ENCODE results near the gene RPS8. TPM values are rescaled to one million over a fixed set of nuclear protein-coding genes. Genes with fewer than 3 reads are reported as not detected.
"Not testable (repeated sequence)": the region's sequence is repeated elsewhere in the genome, so short reads cannot be mapped to it uniquely, and the experiment has no call there.

Gene RPS8
- total RNA-seq, 5 donors from 2014 or later (not counting 1 experiment from before 2014, with no cell fraction given): 2,713 to 2,895 (median 2,873) TPM

DNA sequence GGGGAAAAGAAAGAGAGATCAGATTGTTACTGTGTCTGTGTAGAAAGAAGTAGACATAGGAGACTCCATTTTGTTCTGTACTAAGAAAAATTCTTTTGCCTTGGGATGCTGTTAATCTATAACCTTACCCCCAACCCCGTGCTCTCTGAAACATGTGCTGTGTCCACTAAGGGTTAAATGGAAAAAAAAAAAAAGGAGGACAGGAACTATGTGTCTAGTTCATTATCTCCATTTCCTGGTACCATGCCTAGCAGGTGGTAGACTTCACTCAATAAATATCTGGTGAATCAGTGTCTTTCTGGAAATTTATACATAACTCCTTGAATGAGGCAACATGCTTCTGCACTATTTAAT is 36.4 kb upstream of the RPS8 start:
- not testable (repeated sequence) for H3K36me3 ChIP-seq (ENCODE audit: control insufficient read depth in 2 of 2, extremely low read depth in 1 of 2, insufficient read depth in 1 of 2, low read length in 1 of 2); H3K27me3 Mint-ChIP-seq; H3K9me3 ChIP-seq; H3K27me3 ChIP-seq (replicated peaks in 1 of 2; ENCODE audit: control insufficient read depth in 2 of 2, extremely low read depth in 1 of 2, insufficient read depth in 2 of 2, low read length in 1 of 2); H3K9me3 Mint-ChIP-seq; DNase-seq; H3K36me3 Mint-ChIP-seq; ATAC-seq (replicated peaks in 1 of 4)
- peaks cover 17 to 18% (median 17%) of the 10 kb centered on the region in 3 donors for H3K4me1 Mint-ChIP-seq
- POLR2A ChIA-PET: interaction anchor here in 1 of 2 donors (0.7 kb wide), 1 partner anchor 846 kb away, joined by 5 read pairs; no protein-coding TSS in a partner anchor
- Histone ChIP-seq H3K27ac (ENCODE audit: low read length) (peak overlapping the region; percentile 84), H3K4me3 (ENCODE audit: control insufficient read depth in 1 of 2, extremely low read depth in 1 of 2, low read length in 1 of 2) (peak overlapping the region; percentile 79 to 86), H3K4me1 (ENCODE audit: control insufficient read depth in 1 of 2, extremely low read depth in 1 of 2, insufficient read depth in 2 of 2, low read length in 2 of 2) (peaks cover 5 to 13% of the 10 kb centered on the region in 2 experiments)
- peak overlapping the region; percentile 91 to 96 for H3K27ac Mint-ChIP-seq
- H3K4me3 Mint-ChIP-seq: peak overlapping the region; percentile 87 to 91 (median 90)
- WGBS (ENCODE audit: insufficient coverage): no CpG with 5 or more reads among the region's 1 CpG
- CTCF ChIA-PET: interaction anchor here in 1 of 2 donors (0.5 to 1.4 kb wide), 3 partner anchors 8 to 564 kb away, joined by 3 to 10 read pairs (median 3); partner anchors contain the start of gene RNU5D-1

DNA sequence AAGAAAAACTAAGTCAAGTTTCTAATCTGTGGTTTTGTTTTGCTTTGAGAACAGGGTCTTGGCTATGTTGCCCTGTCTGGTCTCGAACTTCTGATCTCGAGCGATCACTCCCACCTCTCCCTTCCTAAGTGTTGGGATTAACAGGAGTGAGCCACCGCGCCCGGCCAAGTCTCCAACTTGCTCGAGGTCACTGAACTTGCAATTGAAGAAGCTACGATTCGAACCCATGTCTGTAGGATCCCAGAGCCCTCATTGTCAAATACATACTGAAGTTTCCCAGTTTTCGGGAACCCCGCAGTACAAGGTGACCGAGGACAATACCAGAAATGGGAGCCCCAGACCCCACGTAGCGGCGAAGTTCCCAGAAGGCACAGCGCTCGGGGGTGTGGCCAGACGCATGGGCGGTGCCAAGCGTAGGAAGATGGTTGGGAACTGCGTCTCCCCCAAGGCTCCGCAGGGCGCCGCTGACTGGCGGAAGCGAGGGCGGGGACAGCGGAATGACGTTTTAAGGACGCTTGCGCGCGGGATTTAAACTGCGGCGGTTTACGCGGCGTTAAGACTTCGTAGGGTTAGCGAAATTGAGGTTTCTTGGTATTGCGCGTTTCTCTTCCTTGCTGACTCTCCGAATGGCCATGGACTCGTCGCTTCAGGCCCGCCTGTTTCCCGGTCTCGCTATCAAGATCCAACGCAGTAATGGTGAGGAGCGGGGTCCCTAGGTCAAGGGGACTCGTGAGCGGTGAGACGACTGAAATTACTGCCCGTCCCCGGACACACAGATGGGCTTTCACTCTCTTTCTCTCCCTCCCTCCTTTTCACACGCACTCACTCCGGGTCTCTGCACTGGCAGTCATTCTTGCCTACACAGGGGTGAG is 35.8 kb upstream of the RPS8 start, which contains the start of gene KIF2C:
Gene KIF2C, plus strand, starts transcription at position 531 of the 872 bp plus-strand sequence. Its CDS starts 96 bp downstream, at position 627.
- peaks cover 17 to 18% (median 17%) of the 10 kb centered on the region in 3 donors for H3K4me1 Mint-ChIP-seq
- WGBS (ENCODE audit: insufficient coverage): under 1% methylated on average over 55 of the region's 57 CpGs
- ATAC-seq (replicated peaks in 1 of 4) (peak; percentile 100), DNase-seq (peak; percentile 91 to 98 (median 94))
- H3K27ac ChIP-seq (ENCODE audit: low read length): peak within 1 kb of the TSS; percentile 84
- peaks cover 5 to 13% of the 10 kb centered on the region in 2 experiments for H3K4me1 ChIP-seq (ENCODE audit: control insufficient read depth in 1 of 2, extremely low read depth in 1 of 2, insufficient read depth in 2 of 2, low read length in 2 of 2)
- H3K4me3 Mint-ChIP-seq: peak within 1 kb of the TSS; percentile 87 to 91 (median 90)
- H3K9me3 Mint-ChIP-seq: no peaks in the 10 kb centered on the region
- peak within 1 kb of the TSS; percentile 79 to 86 for H3K4me3 ChIP-seq (ENCODE audit: control insufficient read depth in 1 of 2, extremely low read depth in 1 of 2, low read length in 1 of 2)
- H3K36me3 Mint-ChIP-seq: no peaks in the 10 kb centered on the region
- peak within 1 kb of the TSS; percentile 91 to 96 for H3K27ac Mint-ChIP-seq
- H3K9me3 ChIP-seq: no peaks in the 10 kb centered on the region
- H3K36me3 ChIP-seq (ENCODE audit: control insufficient read depth in 2 of 2, extremely low read depth in 1 of 2, insufficient read depth in 1 of 2, low read length in 1 of 2): no peaks in the 10 kb centered on the region
- no peaks in the 10 kb centered on the region for H3K27me3 Mint-ChIP-seq
- POLR2A ChIA-PET: interaction anchor here in 1 of 2 donors (0.5 to 0.7 kb wide), 2 partner anchors 564 to 845 kb away, joined by 5 to 7 read pairs; no protein-coding TSS in a partner anchor
- CTCF ChIA-PET: interaction anchor here (0.5 to 1.4 kb wide), 3 partner anchors 8 to 564 kb away, joined by 3 to 10 read pairs (median 3); partner anchors contain the start of gene RNU5D-1 (in 1 of the 2)
- peaks cover 0 to 6% of the 10 kb centered on the region in 2 experiments for H3K27me3 ChIP-seq (replicated peaks in 1 of 2; ENCODE audit: control insufficient read depth in 2 of 2, extremely low read depth in 1 of 2, insufficient read depth in 2 of 2, low read length in 1 of 2)

DNA sequence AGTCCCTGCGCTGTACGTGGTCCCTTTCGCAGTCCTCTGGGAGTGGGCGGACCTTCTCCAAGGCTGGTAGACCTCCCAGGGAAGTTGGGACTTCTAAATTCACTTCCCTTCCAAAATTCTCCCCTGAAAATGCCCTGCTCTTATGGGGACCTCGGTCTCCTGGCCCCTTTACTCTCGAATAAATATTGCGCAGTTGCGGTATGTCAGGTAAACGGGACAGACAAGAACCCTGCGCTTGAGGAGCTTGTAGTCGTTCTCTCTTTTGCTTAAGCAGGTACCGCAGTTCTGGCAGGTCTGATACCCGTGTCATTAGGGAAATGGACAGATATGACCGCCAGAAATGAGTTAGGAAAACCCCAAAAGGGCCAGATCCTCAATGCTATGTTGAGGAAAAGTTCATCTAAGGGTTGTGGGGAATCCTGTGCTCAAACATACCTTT is 35.1 kb upstream of the RPS8 start:
- Mint-ChIP-seq H3K4me1 (peaks cover 17 to 18% (median 17%) of the 10 kb centered on the region in 3 donors), H3K27ac (peak overlapping the region in 1 of 2 donors; percentile 96), H3K27me3 (no peaks in the 10 kb centered on the region), H3K36me3 (no peaks in the 10 kb centered on the region), H3K9me3 (no peaks in the 10 kb centered on the region), H3K4me3 (peak overlapping the region; percentile 87 to 91 (median 90))
- DNase-seq: no peak
- peak in 1 of 4 experiments; percentile 2 for ATAC-seq (replicated peaks in 1 of 4)
- Histone ChIP-seq H3K27ac (ENCODE audit: low read length) (peak overlapping the region; percentile 84), H3K4me3 (ENCODE audit: control insufficient read depth in 1 of 2, extremely low read depth in 1 of 2, low read length in 1 of 2) (peak overlapping the region; percentile 79 to 86), H3K36me3 (ENCODE audit: control insufficient read depth in 2 of 2, extremely low read depth in 1 of 2, insufficient read depth in 1 of 2, low read length in 1 of 2) (no peaks in the 10 kb centered on the region), H3K9me3 (no peaks in the 10 kb centered on the region), H3K4me1 (ENCODE audit: control insufficient read depth in 1 of 2, extremely low read depth in 1 of 2, insufficient read depth in 2 of 2, low read length in 2 of 2) (peaks cover 5 to 13% of the 10 kb centered on the region in 2 experiments), H3K27me3 (replicated peaks in 1 of 2; ENCODE audit: control insufficient read depth in 2 of 2, extremely low read depth in 1 of 2, insufficient read depth in 2 of 2, low read length in 1 of 2) (peaks cover 0 to 6% of the 10 kb centered on the region in 2 experiments)
- ChIA-PET POLR2A (interaction anchor here (0.7 kb wide), 2 partner anchors 18 to 69 kb away, joined by 5 to 7 read pairs; no protein-coding TSS in a partner anchor), CTCF (interaction anchor here (0.7 to 1.2 kb wide), 3 partner anchors 9 to 18 kb away, joined by 3 read pairs; partner anchors contain the start of gene RNU5D-1 (in 1 of the 2))
- WGBS (ENCODE audit: insufficient coverage): 4% methylated on average over 11 of the region's 14 CpGs

DNA sequence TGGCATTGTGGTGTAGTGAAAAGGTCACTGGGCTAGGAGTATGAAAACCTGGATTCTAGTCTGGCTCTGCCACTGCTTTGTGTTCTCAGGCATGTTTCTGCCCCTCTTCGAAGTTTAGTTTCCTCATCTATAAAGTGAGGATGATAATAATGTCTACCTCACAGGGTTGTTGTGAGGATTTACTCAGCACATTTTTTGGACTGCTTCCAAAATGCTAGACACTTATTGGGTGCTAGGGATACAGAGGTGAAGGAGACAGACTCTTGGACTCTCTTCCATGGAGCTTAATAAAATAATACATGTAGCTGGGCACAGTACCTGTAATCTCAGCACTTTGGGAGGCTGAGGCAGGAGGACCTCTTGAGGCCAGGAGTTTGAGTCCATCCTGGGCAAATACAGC is 32.1 kb upstream of the RPS8 start:
- Histone ChIP-seq H3K9me3 (no peaks in the 10 kb centered on the region), H3K27me3 (replicated peaks in 1 of 2; ENCODE audit: control insufficient read depth in 2 of 2, extremely low read depth in 1 of 2, insufficient read depth in 2 of 2, low read length in 1 of 2) (peaks cover 0 to 6% of the 10 kb centered on the region in 2 experiments), H3K4me1 (ENCODE audit: control insufficient read depth in 1 of 2, extremely low read depth in 1 of 2, insufficient read depth in 2 of 2, low read length in 2 of 2) (peaks cover 5 to 16% of the 10 kb centered on the region in 2 experiments), H3K27ac (ENCODE audit: low read length) (no peak overlapping the region), H3K36me3 (ENCODE audit: control insufficient read depth in 2 of 2, extremely low read depth in 1 of 2, insufficient read depth in 1 of 2, low read length in 1 of 2) (no peaks in the 10 kb centered on the region), H3K4me3 (ENCODE audit: control insufficient read depth in 1 of 2, extremely low read depth in 1 of 2, low read length in 1 of 2) (no peak overlapping the region)
- ChIA-PET POLR2A (interaction anchor here in 1 of 2 donors (0.8 kb wide), 1 partner anchor 14 kb away, joined by 4 read pairs; no protein-coding TSS in a partner anchor), CTCF (interaction anchor here (0.7 to 1.2 kb wide), 4 partner anchors 12 to 1605 kb away, joined by 3 to 4 read pairs (median 3); no protein-coding TSS in a partner anchor)
- Mint-ChIP-seq H3K27me3 (no peaks in the 10 kb centered on the region), H3K4me3 (no peak overlapping the region), H3K4me1 (peaks cover 18 to 23% (median 22%) of the 10 kb centered on the region in 3 donors), H3K9me3 (no peaks in the 10 kb centered on the region), H3K27ac (no peak overlapping the region), H3K36me3 (no peaks in the 10 kb centered on the region)
- no CpG with 5 or more reads among the region's 1 CpG for whole genome bisulfite sequencing (ENCODE audit: insufficient coverage)
- DNase-seq (no peak), ATAC-seq (replicated peaks in 1 of 4) (no peak)

DNA sequence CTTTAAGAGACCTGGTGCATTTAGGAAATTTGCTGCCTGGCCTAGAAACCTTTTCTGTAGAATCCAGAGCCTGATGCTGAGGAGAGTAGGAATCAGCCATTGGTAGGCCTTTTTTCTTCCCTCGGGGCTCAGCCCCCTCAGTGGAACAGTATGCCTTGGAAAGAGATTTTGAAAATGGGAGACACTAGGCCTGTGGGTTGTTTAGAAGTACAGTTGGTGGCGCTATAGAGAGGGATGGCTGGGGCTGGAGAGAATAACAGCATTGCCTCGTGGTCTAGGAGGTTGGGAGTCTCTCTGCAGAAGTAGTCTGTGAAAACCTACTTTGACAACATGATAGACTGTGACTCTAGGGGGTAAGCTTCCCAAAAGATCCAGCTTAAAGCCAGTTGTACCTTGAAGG is 27.5 kb upstream of the RPS8 start:
- ATAC-seq (replicated peaks in 1 of 4): no peak
- no peak overlapping the region for H3K27ac ChIP-seq (ENCODE audit: low read length)
- CTCF ChIA-PET: interaction anchor here (0.5 to 1.0 kb wide), 4 partner anchors 19 to 1825 kb away, joined by 3 to 5 read pairs (median 4); no protein-coding TSS in a partner anchor
- no peak overlapping the region for H3K27ac Mint-ChIP-seq
- H3K9me3 ChIP-seq: no peaks in the 10 kb centered on the region
- no peak for DNase-seq
- H3K4me1 ChIP-seq (ENCODE audit: control insufficient read depth in 1 of 2, extremely low read depth in 1 of 2, insufficient read depth in 2 of 2, low read length in 2 of 2): peaks cover 0 to 4% of the 10 kb centered on the region in 2 experiments
- 92% methylated on average over 2 of the region's 3 CpGs for WGBS (ENCODE audit: insufficient coverage)
- H3K4me1 Mint-ChIP-seq: peaks cover 0 to 6% (median 5%) of the 10 kb centered on the region in 3 donors
- POLR2A ChIA-PET: interaction anchor here (0.6 to 0.7 kb wide), 2 partner anchors 26 to 742 kb away, joined by 3 to 6 read pairs; no protein-coding TSS in a partner anchor
- H3K27me3 Mint-ChIP-seq: no peaks in the 10 kb centered on the region
- H3K36me3 Mint-ChIP-seq: no peaks in the 10 kb centered on the region
- H3K36me3 ChIP-seq (ENCODE audit: control insufficient read depth in 2 of 2, extremely low read depth in 1 of 2, insufficient read depth in 1 of 2, low read length in 1 of 2): no peaks in the 10 kb centered on the region
- no peak overlapping the region for H3K4me3 ChIP-seq (ENCODE audit: control insufficient read depth in 1 of 2, extremely low read depth in 1 of 2, low read length in 1 of 2)
- no peaks in the 10 kb centered on the region for H3K9me3 Mint-ChIP-seq
- H3K27me3 ChIP-seq (replicated peaks in 1 of 2; ENCODE audit: control insufficient read depth in 2 of 2, extremely low read depth in 1 of 2, insufficient read depth in 2 of 2, low read length in 1 of 2): no peaks in the 10 kb centered on the region
- H3K4me3 Mint-ChIP-seq: no peak overlapping the region

DNA sequence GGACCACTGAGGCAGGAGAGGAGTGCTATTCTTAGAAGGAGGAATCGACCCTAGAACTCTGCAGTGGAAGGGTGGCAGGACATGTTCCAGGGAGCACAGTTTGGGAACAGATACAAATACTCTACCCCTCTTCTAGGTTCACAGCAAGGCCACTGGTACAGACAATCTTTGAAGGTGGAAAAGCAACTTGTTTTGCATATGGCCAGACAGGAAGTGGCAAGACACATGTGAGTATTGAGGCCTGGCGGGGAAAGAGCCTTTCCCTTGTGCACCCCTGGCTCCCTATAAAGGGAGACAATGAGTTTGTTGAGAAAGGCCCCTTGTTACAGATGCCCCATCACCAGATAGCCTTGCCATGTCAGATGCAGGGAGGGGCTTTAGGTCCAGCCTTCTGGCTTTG is 17.9 kb upstream of the RPS8 start:
- ChIA-PET CTCF (no interaction called here), POLR2A (interaction anchor here in 1 of 2 donors (0.6 kb wide), 1 partner anchor 56 kb away, joined by 3 read pairs; no protein-coding TSS in a partner anchor)
- no peak for ATAC-seq (replicated peaks in 1 of 4)
- no peaks in the 10 kb centered on the region for H3K36me3 Mint-ChIP-seq
- H3K27ac Mint-ChIP-seq: no peak overlapping the region
- H3K4me1 ChIP-seq (ENCODE audit: control insufficient read depth in 1 of 2, extremely low read depth in 1 of 2, insufficient read depth in 2 of 2, low read length in 2 of 2): peaks cover 0 to 7% of the 10 kb centered on the region in 2 experiments
- peaks cover 0 to 3% of the 10 kb centered on the region in 2 donors for H3K36me3 ChIP-seq (ENCODE audit: control insufficient read depth in 2 of 2, extremely low read depth in 1 of 2, insufficient read depth in 1 of 2, low read length in 1 of 2)
- no peak overlapping the region for H3K27ac ChIP-seq (ENCODE audit: low read length)
- no peaks in the 10 kb centered on the region for H3K27me3 ChIP-seq (replicated peaks in 1 of 2; ENCODE audit: control insufficient read depth in 2 of 2, extremely low read depth in 1 of 2, insufficient read depth in 2 of 2, low read length in 1 of 2)
- H3K4me3 Mint-ChIP-seq: no peak overlapping the region
- no CpG with 5 or more reads among the region's 2 CpGs for WGBS (ENCODE audit: insufficient coverage)
- H3K9me3 ChIP-seq: no peaks in the 10 kb centered on the region
- H3K9me3 Mint-ChIP-seq: no peaks in the 10 kb centered on the region
- no peak for DNase-seq
- no peak overlapping the region for H3K4me3 ChIP-seq (ENCODE audit: control insufficient read depth in 1 of 2, extremely low read depth in 1 of 2, low read length in 1 of 2)
- peaks cover 3 to 11% (median 5%) of the 10 kb centered on the region in 3 donors for H3K4me1 Mint-ChIP-seq
- H3K27me3 Mint-ChIP-seq: no peaks in the 10 kb centered on the region

Data from T-cell (primary cell).